Neural crest cell (in vitro differentiated cells): ENCODE results near the gene TPRN. TPM values are rescaled to one million over a fixed set of nuclear protein-coding genes. Genes with fewer than 3 reads are reported as not detected.

Experiments used
- DNase-seq: peaks from one replicate; pipeline ENCODE4 v3.0.0; 2021; ENCODE audit warnings: low read depth, mixed read lengths, low spot score
- H3K27ac Mint-ChIP-seq: one replicate; pipeline ENCODE4 v1.8.0; 2021; ENCODE audit warnings: mild to moderate bottlenecking, mixed read lengths; ENCODE audit not compliant: unreplicated experiment
- H3K27me3 Mint-ChIP-seq: 2 replicates; pipeline ENCODE4 v1.8.0; 2021; ENCODE audit warnings: low read depth, mild to moderate bottlenecking, mixed read lengths
- H3K36me3 Mint-ChIP-seq: 2 replicates; pipeline ENCODE4 v1.8.0; 2021; ENCODE audit warnings: low read depth, mild to moderate bottlenecking, mixed read lengths
- H3K4me1 Mint-ChIP-seq: 2 replicates; pipeline ENCODE4 v1.8.0; 2021; ENCODE audit warnings: mixed read lengths
- H3K4me3 Mint-ChIP-seq: one replicate; pipeline ENCODE4 v1.8.0; 2021; ENCODE audit warnings: mild to moderate bottlenecking, mixed read lengths
- H3K9me3 Mint-ChIP-seq: 2 replicates; pipeline ENCODE4 v1.8.0; 2021; ENCODE audit warnings: mixed read lengths
- CTCF ChIP-seq: fragments of 200-600 bp; sonication (generic); conservative IDR thresholded peaks from 2 replicates; pipeline ENCODE4 v1.5.0; 2021; ENCODE audit warnings: antibody characterized with exemption, mild to moderate bottlenecking
- total RNA-seq: library from RNA; stranded (reverse); gene quantifications from 2 replicates; pipeline ENCODE4 v1.2.1, GENCODE V29; 2021

The TPRN gene
- total RNA-seq, 1 donor from 2014 or later: 25.1 TPM

- no peaks in the 10 kb centered on the region for H3K9me3 Mint-ChIP-seq
- H3K36me3 Mint-ChIP-seq: no peaks in the 10 kb centered on the region
- no peak overlapping the region for H3K4me3 Mint-ChIP-seq
- no peak for TF ChIP-seq CTCF
- no peak overlapping the region for H3K27ac Mint-ChIP-seq
- no peak for DNase-seq
- H3K27me3 Mint-ChIP-seq: peaks cover 94% of the 10 kb centered on the region
- peaks cover 5% of the 10 kb centered on the region for H3K4me1 Mint-ChIP-seq
Observed at GRCh38 chr9:137163365-137163715, 37.2 kb downstream of the TPRN start.

GRCh38 chr9:137162505-137163364, 37.8 kb downstream of the TPRN start:
- TF ChIP-seq CTCF: no peak
- Mint-ChIP-seq H3K9me3 (no peaks in the 10 kb centered on the region), H3K36me3 (no peaks in the 10 kb centered on the region), H3K27me3 (peaks cover 96% of the 10 kb centered on the region), H3K27ac (no peak overlapping the region), H3K4me1 (peaks cover 5% of the 10 kb centered on the region), H3K4me3 (no peak overlapping the region)
- no peak for DNase-seq

- Mint-ChIP-seq H3K27ac (no peak overlapping the region), H3K4me3 (no peak overlapping the region), H3K36me3 (no peaks in the 10 kb centered on the region), H3K4me1 (peaks cover 5% of the 10 kb centered on the region), H3K9me3 (no peaks in the 10 kb centered on the region), H3K27me3 (peaks cover 94% of the 10 kb centered on the region)
- DNase-seq: no peak
- TF ChIP-seq CTCF: no peak
Observed at GRCh38 chr9:137161558-137162486, 38.7 kb downstream of the TPRN start.

- no peak for DNase-seq
- no peak overlapping the region for H3K27ac Mint-ChIP-seq
- no peak overlapping the region for H3K4me3 Mint-ChIP-seq
- no peaks in the 10 kb centered on the region for H3K9me3 Mint-ChIP-seq
- no peaks in the 10 kb centered on the region for H3K36me3 Mint-ChIP-seq
- TF ChIP-seq CTCF: no peak
- H3K4me1 Mint-ChIP-seq: peaks cover 5% of the 10 kb centered on the region
- H3K27me3 Mint-ChIP-seq: peaks cover 88% of the 10 kb centered on the region
Observed at GRCh38 chr9:137160716-137161557, 39.6 kb downstream of the TPRN start.

GRCh38 chr9:137160054-137160425, 40.5 kb downstream of the TPRN start:
- DNase-seq: no peak
- Mint-ChIP-seq H3K27me3 (peaks cover 85% of the 10 kb centered on the region), H3K36me3 (no peaks in the 10 kb centered on the region), H3K4me3 (no peak overlapping the region), H3K9me3 (no peaks in the 10 kb centered on the region), H3K4me1 (peaks cover 5% of the 10 kb centered on the region), H3K27ac (no peak overlapping the region)
- TF ChIP-seq CTCF: no peak
